GM10266 (cell line): ENCODE data around the gene MTMR3.

ENCODE experiments used
- DNase-seq: peaks from one replicate; pipeline ENCODE4 v3.0.0; 2012; ENCODE audit errors: extremely low spot score
- CTCF ChIP-seq: IDR thresholded peaks from 2 replicates; pipeline ENCODE4 v1.5.1; 2012; ENCODE audit warnings: mild to moderate bottlenecking, low read depth; ENCODE audit not compliant: control insufficient read depth, insufficient read depth; ENCODE audit errors: missing control alignments

MTMR3 gene

GRCh38 chr22:29901354-29901753 lies 18.4 kb downstream of the MTMR3 start:
- no peak for DNase-seq
- TF ChIP-seq CTCF, result no peak

GRCh38 chr22:29903371-29903770 lies 20.4 kb downstream of the MTMR3 start:
- DNase-seq, result no peak
- no peak for TF ChIP-seq CTCF

GRCh38 chr22:29904020-29904419 lies 21.0 kb downstream of the MTMR3 start:
- no peak for TF ChIP-seq CTCF
- no peak for DNase-seq

- no peak for TF ChIP-seq CTCF
- no peak for DNase-seq
Observed at GRCh38 chr22:29907753-29908515, 25.0 kb downstream of the MTMR3 start.

- TF ChIP-seq CTCF, result no peak
- DNase-seq, result no peak
Observed at GRCh38 chr22:29912141-29912540, 29.2 kb downstream of the MTMR3 start.

GRCh38 chr22:29912605-29913398 lies 29.8 kb downstream of the MTMR3 start:
- TF ChIP-seq CTCF, result no peak
- no peak for DNase-seq

- TF ChIP-seq CTCF, result no peak
- no peak for DNase-seq
Observed at GRCh38 chr22:29914165-29914564, 31.2 kb downstream of the MTMR3 start.
